Mesendoderm (in vitro differentiated cells): ENCODE results near the gene MMEL1.
"Not testable (repeated sequence)": the region's sequence is repeated elsewhere in the genome, so short reads cannot be mapped to it uniquely, and the experiment has no call there.

Experiments used
- DNase-seq: peaks from one replicate; pipeline ENCODE4 v3.0.0; 2013
- H2AK5ac ChIP-seq: 2 replicates; pipeline ENCODE4 v1.6.1; 2013; ENCODE audit warnings: low read length, inconsistent platforms
- H2BK120ac ChIP-seq: 2 replicates; pipeline ENCODE4 v1.6.1; 2013; ENCODE audit warnings: low read depth, mild to moderate bottlenecking, low read length, moderate library complexity, mixed read lengths
- H2BK15ac ChIP-seq: replicated peaks from 2 replicates; pipeline ENCODE4 v1.6.1; 2013; ENCODE audit warnings: low read depth, mild to moderate bottlenecking, moderate library complexity
- H2BK5ac ChIP-seq: 2 replicates; pipeline ENCODE4 v1.6.1; 2013; ENCODE audit warnings: low read length, inconsistent platforms
- H3K18ac ChIP-seq: 2 replicates; pipeline ENCODE4 v1.6.1; 2013; ENCODE audit warnings: mild to moderate bottlenecking, low read length, mixed read lengths
- H3K23ac ChIP-seq: one replicate; pipeline ENCODE4 v1.6.1; 2013; ENCODE audit warnings: low read length
- H3K27ac ChIP-seq: 2 replicates; pipeline ENCODE4 v1.5.1; 2013; ENCODE audit warnings: low read depth, mild to moderate bottlenecking, inconsistent platforms, low read length, moderate library complexity
- H3K27me3 ChIP-seq: 2 replicates; pipeline ENCODE4 v1.6.1; 2013; ENCODE audit warnings: low read length, control low read depth, mild to moderate bottlenecking, inconsistent platforms; ENCODE audit not compliant: insufficient read depth, poor library complexity
- H3K36me3 ChIP-seq: 2 replicates; pipeline ENCODE4 v1.6.1; 2013; ENCODE audit warnings: low read length, inconsistent platforms; ENCODE audit not compliant: control insufficient read depth, insufficient read depth
- H3K4ac ChIP-seq: one replicate; pipeline ENCODE4 v1.6.1; 2013; ENCODE audit warnings: low read depth, mild to moderate bottlenecking, low read length, moderate library complexity
- H3K4me1 ChIP-seq: 2 replicates; pipeline ENCODE4 v1.6.1; 2013; ENCODE audit warnings: low read depth, low read length, inconsistent platforms; ENCODE audit not compliant: control insufficient read depth
- H3K4me2 ChIP-seq: 2 replicates; pipeline ENCODE4 v1.6.1; 2013; ENCODE audit warnings: low read length
- H3K4me3 ChIP-seq: 2 replicates; pipeline ENCODE4 v1.5.1; 2013; ENCODE audit warnings: mild to moderate bottlenecking, low read length
- H3K56ac ChIP-seq: one replicate; pipeline ENCODE4 v1.6.1; 2013; ENCODE audit warnings: low read length
- H3K79me1 ChIP-seq: 2 replicates; pipeline ENCODE4 v1.6.1; 2013; ENCODE audit warnings: low read length, inconsistent platforms
- H3K79me2 ChIP-seq: 2 replicates; pipeline ENCODE4 v1.6.1; 2013; ENCODE audit warnings: mild to moderate bottlenecking, low read length; ENCODE audit not compliant: control insufficient read depth, insufficient read depth
- H3K9ac ChIP-seq: 2 replicates; pipeline ENCODE4 v1.6.1; 2013; ENCODE audit warnings: low read length, inconsistent platforms
- H4K5ac ChIP-seq: one replicate; pipeline ENCODE4 v1.6.1; 2013; ENCODE audit warnings: low read length
- H4K8ac ChIP-seq: one replicate; pipeline ENCODE4 v1.6.1; 2013; ENCODE audit warnings: low read depth, mild to moderate bottlenecking, control low read depth, low read length, moderate library complexity
- WGBS: extraction: QIAGEN DNeasy Blood & Tissue Kit; methylation state at CpG from one replicate; pipeline ENCODE4 v1.1.7; 2013; ENCODE audit warnings: low lambda C conversion rate, missing lambda C conversion rate; ENCODE audit not compliant: insufficient coverage; ENCODE audit errors: extremely low coverage; 5-methylcytosine and 5-hydroxymethylcytosine counted together

The MMEL1 gene

DNA sequence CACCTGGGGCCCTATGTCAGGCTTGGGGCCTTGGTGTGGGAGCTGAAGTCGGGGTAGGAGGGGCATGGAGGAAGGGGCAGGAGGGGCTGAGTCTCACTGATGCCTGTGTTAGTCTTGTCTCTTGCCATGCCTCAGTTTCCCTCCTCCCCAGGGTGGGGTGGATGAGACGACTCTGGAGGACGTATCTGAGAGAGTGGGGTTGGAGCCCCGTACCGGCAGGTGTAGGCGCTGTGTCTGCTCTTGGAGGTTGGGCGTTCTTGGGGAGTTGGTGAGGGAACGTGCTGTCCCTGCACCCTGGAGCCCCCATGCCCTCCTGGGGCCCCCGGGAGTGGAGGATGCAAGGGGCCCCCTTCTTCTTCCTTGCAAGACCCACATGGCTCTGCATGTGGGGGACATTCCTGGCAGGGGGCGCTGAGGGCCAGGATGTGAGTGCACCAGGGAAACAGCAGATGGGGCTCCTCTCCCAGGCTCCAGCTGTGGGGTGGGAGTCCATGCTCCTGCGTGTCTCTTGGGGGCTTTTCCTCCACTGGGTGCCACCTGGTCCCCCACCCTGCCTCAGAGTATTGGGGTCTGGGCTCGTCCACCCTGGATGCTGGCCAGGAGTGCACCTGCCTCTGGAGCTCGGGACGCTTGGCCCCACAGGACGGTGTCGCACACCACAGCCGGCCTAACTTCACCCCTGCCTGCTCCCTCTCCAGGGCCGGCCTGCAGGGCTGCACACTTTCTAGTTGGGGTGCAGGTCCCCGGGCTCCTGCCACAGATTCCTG, 78.0 kb downstream of the MMEL1 start:
- H3K4me2 ChIP-seq: no peak overlapping the region
- H3K56ac ChIP-seq: no peak overlapping the region
- H4K5ac ChIP-seq: no peak overlapping the region
- H2BK120ac ChIP-seq: no peak overlapping the region
- no peaks in the 10 kb centered on the region for H3K36me3 ChIP-seq
- no CpG with 5 or more reads among the region's 19 CpGs for WGBS
- H3K27me3 ChIP-seq: no peaks in the 10 kb centered on the region
- no peak overlapping the region for H3K23ac ChIP-seq
- no peaks in the 10 kb centered on the region for H3K4me1 ChIP-seq
- no peak overlapping the region for H2BK15ac ChIP-seq
- no peak overlapping the region for H2BK5ac ChIP-seq
- no peak overlapping the region for H3K18ac ChIP-seq
- no peak overlapping the region for H3K4me3 ChIP-seq
- no peaks in the 10 kb centered on the region for H3K79me2 ChIP-seq
- H3K27ac ChIP-seq: no peak overlapping the region
- DNase-seq: peak; percentile 19
- no peak overlapping the region for H3K9ac ChIP-seq
- H2AK5ac ChIP-seq: no peak overlapping the region
- H3K4ac ChIP-seq: no peak overlapping the region
- H3K79me1 ChIP-seq: no peaks in the 10 kb centered on the region
- no peak overlapping the region for H4K8ac ChIP-seq

GRCh38 chr1:2553871-2554620, 78.8 kb downstream of the MMEL1 start:
- no peaks in the 10 kb centered on the region for H3K27me3 ChIP-seq
- no peak overlapping the region for H3K27ac ChIP-seq
- WGBS: no CpG with 5 or more reads among the region's 30 CpGs
- no peak overlapping the region for H4K8ac ChIP-seq
- no peak overlapping the region for H3K9ac ChIP-seq
- H2BK120ac ChIP-seq: no peak overlapping the region
- H2AK5ac ChIP-seq: no peak overlapping the region
- H3K4me3 ChIP-seq: no peak overlapping the region
- no peak overlapping the region for H3K56ac ChIP-seq
- no peak overlapping the region for H3K4me2 ChIP-seq
- no peaks in the 10 kb centered on the region for H3K4me1 ChIP-seq
- H3K79me1 ChIP-seq: no peaks in the 10 kb centered on the region
- no peak overlapping the region for H2BK5ac ChIP-seq
- no peak overlapping the region for H3K4ac ChIP-seq
- H3K18ac ChIP-seq: no peak overlapping the region
- DNase-seq: no peak
- no peak overlapping the region for H3K23ac ChIP-seq
- H3K79me2 ChIP-seq: no peaks in the 10 kb centered on the region
- H4K5ac ChIP-seq: no peak overlapping the region
- H2BK15ac ChIP-seq: no peak overlapping the region
- H3K36me3 ChIP-seq: no peaks in the 10 kb centered on the region

GRCh38 chr1:2553076-2553475, 79.7 kb downstream of the MMEL1 start:
- H2AK5ac ChIP-seq, H3K27ac ChIP-seq, H3K56ac ChIP-seq, H3K4me2 ChIP-seq, H3K27me3 ChIP-seq, H3K79me2 ChIP-seq, H4K5ac ChIP-seq, H2BK5ac ChIP-seq, H3K36me3 ChIP-seq, H3K79me1 ChIP-seq, H3K4me1 ChIP-seq, H3K23ac ChIP-seq, DNase-seq, H4K8ac ChIP-seq, H3K9ac ChIP-seq, H2BK15ac ChIP-seq, H3K18ac ChIP-seq, H3K4ac ChIP-seq, H3K4me3 ChIP-seq, H2BK120ac ChIP-seq: not testable (repeated sequence)
- no CpG with 5 or more reads among the region's 9 CpGs for WGBS

DNA sequence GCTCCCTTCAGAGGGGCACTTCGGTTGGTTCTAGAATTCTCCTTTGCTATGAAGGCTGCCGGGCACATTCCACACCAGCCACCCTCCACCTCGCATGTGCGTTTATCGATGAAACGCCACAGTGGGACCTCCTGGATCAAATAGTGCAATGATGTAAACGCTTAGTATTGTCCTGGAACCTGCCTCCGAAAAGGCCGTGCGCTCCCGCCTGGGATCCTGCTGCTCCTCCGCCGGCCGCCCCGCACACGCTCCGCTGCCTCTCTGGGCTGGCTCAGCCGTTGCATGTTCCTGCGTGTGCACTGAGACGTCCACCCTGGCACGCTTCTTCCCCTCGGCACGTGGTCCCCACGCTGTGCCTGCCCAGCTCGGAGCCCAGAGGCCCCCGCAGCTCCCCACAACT, 80.6 kb downstream of the MMEL1 start:
- H2BK15ac ChIP-seq: no peak overlapping the region

DNA sequence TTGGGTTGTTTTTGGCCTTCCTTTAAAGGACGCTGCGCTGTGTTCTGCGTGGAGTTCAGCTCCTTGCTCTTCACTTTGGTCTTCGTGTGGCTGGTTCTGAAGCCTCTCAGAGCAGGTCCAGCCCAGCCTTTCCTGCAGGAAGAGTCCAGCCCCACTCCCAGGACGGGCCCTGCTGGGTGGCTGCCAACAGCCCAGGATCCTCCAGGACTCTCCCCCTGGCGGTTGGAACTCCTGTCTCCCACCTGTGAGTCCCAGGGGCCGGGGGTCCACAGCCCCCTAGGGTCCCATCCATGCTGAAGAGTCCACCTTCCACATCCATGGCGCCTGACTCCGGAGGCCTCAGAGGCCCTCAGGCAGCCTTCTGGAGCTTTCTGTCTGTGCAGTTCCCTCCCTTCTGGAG, 81.3 kb downstream of the MMEL1 start:
- H2AK5ac ChIP-seq, H3K4me1 ChIP-seq, H2BK15ac ChIP-seq, H3K36me3 ChIP-seq, H3K79me2 ChIP-seq, H3K27me3 ChIP-seq, H2BK5ac ChIP-seq, H3K4me3 ChIP-seq, H3K18ac ChIP-seq, H3K27ac ChIP-seq, H3K4ac ChIP-seq, H4K8ac ChIP-seq, H3K4me2 ChIP-seq, H3K9ac ChIP-seq, H3K23ac ChIP-seq, DNase-seq, H2BK120ac ChIP-seq, H3K79me1 ChIP-seq, H3K56ac ChIP-seq, H4K5ac ChIP-seq: not testable (repeated sequence)
- no CpG with 5 or more reads among the region's 9 CpGs for WGBS

More for the DNA sequence above, 80.6 kb downstream of the MMEL1 start:
- no CpG with 5 or more reads among the region's 26 CpGs for WGBS
- H3K27me3 ChIP-seq: no peaks in the 10 kb centered on the region
- H3K23ac ChIP-seq: no peak overlapping the region
- no peak overlapping the region for H4K8ac ChIP-seq
- no peak overlapping the region for H2BK5ac ChIP-seq
- no peak overlapping the region for H2BK120ac ChIP-seq
- H4K5ac ChIP-seq: no peak overlapping the region
- H3K4me2 ChIP-seq: no peak overlapping the region
- no peak for DNase-seq
- no peaks in the 10 kb centered on the region for H3K4me1 ChIP-seq
- no peak overlapping the region for H3K9ac ChIP-seq
- H3K18ac ChIP-seq: no peak overlapping the region
- H3K27ac ChIP-seq: no peak overlapping the region
- H2AK5ac ChIP-seq: no peak overlapping the region
- H3K4me3 ChIP-seq: no peak overlapping the region
- H3K79me2 ChIP-seq: no peaks in the 10 kb centered on the region
- H3K56ac ChIP-seq: no peak overlapping the region
- H3K36me3 ChIP-seq: no peaks in the 10 kb centered on the region
- H3K79me1 ChIP-seq: no peaks in the 10 kb centered on the region
- no peak overlapping the region for H3K4ac ChIP-seq
